Measurements from ENCODE around the gene APOC1.
"Not testable (repeated sequence)": the region's sequence is repeated elsewhere in the genome, so short reads cannot be mapped to it uniquely, and the experiment has no call there.

The APOC1 gene

GRCh38 chr19:44924243-44924725, 9.9 kb downstream of the APOC1 start:
- no peak overlapping the region for H3K4me3 ChIP-seq (ENCODE audit: low read length)
- TF ChIP-seq ZNF274 (IDR thresholded peaks at IDR 0.05; ENCODE audit: low read depth, low read length): no peak

- no peak for TF ChIP-seq ZNF274 (IDR thresholded peaks at IDR 0.05; ENCODE audit: low read depth, low read length)
- no peak overlapping the region for H3K4me3 ChIP-seq (ENCODE audit: low read length)
Measured at GRCh38 chr19:44925114-44925891, 10.9 kb downstream of the APOC1 start.

DNA sequence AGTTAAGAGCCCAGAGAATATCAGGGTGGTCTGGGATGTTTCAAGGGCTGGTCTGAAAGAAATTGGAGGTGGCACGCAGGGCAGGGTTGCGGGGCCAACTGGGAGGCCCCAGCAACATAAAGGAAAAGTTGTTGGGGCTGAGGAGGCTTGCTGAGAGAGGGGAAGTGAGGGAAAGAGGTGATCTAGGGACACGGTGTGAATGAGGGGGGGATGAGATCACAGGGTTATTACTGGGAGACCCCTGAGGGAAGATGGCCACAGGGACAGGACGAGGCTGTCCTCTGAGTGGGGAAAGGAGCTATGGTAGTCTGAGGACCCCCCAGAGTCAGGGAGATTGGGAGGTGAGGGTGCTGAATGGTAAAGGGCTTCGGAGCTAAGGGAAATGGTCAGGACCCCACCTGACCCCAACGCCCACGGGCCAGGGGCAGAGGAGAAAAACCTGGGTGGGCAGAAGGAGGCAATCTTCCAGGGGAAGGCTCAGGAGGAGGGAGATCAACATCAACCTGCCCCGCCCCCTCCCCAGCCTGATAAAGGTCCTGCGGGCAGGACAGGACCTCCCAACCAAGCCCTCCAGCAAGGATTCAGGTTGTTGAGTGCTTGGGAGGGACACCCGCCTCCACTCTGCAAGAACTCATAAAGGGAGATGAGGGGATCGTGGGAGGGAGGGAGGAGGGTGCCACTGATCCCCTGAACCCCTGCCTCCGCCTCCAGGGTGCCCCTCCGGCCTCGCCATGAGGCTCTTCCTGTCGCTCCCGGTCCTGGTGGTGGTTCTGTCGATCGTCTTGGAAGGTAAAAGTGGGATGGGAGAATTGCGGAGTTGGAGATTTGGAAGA, 12.1 kb downstream of the APOC1 start:
- H3K4me3 ChIP-seq (ENCODE audit: low read length): not testable (repeated sequence)

- TF ChIP-seq ZNF274 (IDR thresholded peaks at IDR 0.05; ENCODE audit: low read depth, low read length): no peak
Measured at GRCh38 chr19:44927746-44928145, 13.3 kb downstream of the APOC1 start.

DNA sequence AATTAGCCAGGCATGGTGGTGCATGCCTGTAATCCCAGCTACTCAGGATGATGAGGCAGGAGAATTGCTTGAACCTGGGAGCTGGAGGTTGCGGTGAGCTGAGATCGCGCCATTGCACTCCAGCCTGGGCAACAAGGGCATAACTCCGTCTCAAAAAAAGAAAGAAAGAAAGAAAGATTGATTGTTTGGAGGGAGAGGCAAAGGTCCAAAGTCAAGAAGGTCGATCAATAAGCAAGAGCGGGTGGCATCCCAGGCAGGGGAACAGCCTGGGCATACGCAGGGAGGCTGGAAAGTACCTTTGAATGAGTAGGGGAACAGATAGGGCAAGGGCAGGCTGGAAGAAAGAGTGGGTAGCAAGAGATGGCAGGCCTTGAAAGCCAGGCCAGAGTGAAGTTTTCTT, 15.7 kb downstream of the APOC1 start:
- no peak for TF ChIP-seq ZNF274 (IDR thresholded peaks at IDR 0.05; ENCODE audit: low read depth, low read length)
- H3K4me3 ChIP-seq (ENCODE audit: low read length): no peak overlapping the region

More at GRCh38 chr19:44927746-44928145, 13.3 kb downstream of the APOC1 start:
- no peak overlapping the region for H3K4me3 ChIP-seq (ENCODE audit: low read length)

DNA sequence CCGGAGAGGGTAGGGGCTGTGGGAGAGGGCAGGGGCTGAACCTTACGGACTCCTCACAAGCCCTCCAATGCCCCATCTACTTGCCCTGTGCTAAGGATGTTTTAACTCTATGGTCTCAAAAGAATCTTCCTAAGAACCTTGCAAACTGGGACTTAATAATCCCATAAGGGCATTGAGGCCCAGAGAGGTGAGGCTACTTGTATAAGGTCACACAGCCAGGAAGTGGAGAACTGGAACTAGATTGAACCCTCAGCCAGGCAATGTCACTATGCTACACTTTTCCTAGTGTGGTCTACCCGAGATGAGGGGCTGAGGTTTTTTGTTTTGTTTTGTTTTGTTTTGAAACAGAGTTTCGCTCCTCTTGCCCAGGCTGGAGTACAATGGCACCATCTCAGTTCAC, 17.1 kb downstream of the APOC1 start:
- no peak overlapping the region for H3K4me3 ChIP-seq (ENCODE audit: low read length)
- TF ChIP-seq ZNF274 (IDR thresholded peaks at IDR 0.05; ENCODE audit: low read depth, low read length): no peak

DNA sequence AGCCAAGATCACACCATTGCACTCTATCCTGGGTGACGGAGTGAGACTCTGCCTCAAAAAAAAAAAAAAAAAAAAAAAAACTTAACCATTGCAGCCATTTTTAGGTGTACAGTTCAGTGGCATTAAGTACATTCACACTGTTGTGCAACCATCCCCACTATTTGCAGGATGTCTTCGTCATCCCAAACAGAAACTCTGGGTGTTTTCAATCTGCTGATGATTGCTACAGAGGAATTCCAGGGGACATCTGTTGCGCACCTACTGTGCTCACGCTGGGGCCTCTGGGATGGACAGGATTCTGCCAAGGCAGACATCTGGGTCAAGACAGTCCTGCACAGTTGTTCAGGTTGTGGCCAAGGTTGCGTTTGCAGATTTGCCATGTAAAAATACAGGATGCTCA, 25.3 kb downstream of the APOC1 start:
- H3K4me3 ChIP-seq (ENCODE audit: low read length): no peak overlapping the region
- TF ChIP-seq ZNF274 (IDR thresholded peaks at IDR 0.05; ENCODE audit: low read depth, low read length): no peak

- H3K4me3 ChIP-seq (ENCODE audit: low read length): no peak within 1 kb of the TSS
- no peak for TF ChIP-seq ZNF274 (IDR thresholded peaks at IDR 0.05; ENCODE audit: low read depth, low read length)
Measured at GRCh38 chr19:44942067-44942571, 27.7 kb downstream of the APOC1 start, which contains the start of gene APOC4. Gene APOC4 (plus strand): TSS chr19:44942237. CDS start chr19:44942278, 41 bp downstream.

GRCh38 chr19:44943801-44944249, 29.4 kb downstream of the APOC1 start:
- TF ChIP-seq ZNF274 (IDR thresholded peaks at IDR 0.05; ENCODE audit: low read depth, low read length): no peak
- H3K4me3 ChIP-seq (ENCODE audit: low read length): no peak overlapping the region

DNA sequence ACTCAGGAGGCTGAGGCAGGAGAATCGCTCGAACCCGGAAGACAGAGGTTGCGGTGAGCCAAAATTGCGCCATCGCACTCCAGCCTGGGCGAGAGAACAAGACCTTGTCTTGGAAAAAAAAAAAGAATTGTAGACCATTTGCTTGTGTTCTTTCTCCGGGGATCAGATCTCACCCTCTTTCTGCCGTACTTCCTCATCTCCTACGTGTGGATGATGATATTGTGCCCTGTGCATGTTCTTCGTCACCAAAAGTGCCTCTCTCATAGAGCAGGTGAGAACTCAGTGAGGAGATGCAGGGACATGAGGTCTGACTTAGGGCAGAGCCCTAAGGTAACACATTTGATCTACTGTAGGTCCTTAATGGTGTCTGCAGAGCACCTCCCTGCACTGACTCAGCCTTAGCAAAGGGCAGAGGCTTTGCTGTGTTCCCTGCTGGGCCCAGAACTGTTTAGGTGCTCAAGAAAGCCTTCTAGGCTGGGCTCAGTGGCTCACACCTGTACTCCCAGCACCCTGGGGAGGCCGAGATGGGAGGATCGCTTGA, 32.7 kb downstream of the APOC1 start:
- H3K4me3 ChIP-seq (ENCODE audit: low read length): no peak overlapping the region
- no peak for TF ChIP-seq ZNF274 (IDR thresholded peaks at IDR 0.05; ENCODE audit: low read depth, low read length)

GRCh38 chr19:44948237-44948636, 33.8 kb downstream of the APOC1 start:
- TF ChIP-seq ZNF274 (IDR thresholded peaks at IDR 0.05; ENCODE audit: low read depth, low read length): no peak
- no peak overlapping the region for H3K4me3 ChIP-seq (ENCODE audit: low read length)

DNA sequence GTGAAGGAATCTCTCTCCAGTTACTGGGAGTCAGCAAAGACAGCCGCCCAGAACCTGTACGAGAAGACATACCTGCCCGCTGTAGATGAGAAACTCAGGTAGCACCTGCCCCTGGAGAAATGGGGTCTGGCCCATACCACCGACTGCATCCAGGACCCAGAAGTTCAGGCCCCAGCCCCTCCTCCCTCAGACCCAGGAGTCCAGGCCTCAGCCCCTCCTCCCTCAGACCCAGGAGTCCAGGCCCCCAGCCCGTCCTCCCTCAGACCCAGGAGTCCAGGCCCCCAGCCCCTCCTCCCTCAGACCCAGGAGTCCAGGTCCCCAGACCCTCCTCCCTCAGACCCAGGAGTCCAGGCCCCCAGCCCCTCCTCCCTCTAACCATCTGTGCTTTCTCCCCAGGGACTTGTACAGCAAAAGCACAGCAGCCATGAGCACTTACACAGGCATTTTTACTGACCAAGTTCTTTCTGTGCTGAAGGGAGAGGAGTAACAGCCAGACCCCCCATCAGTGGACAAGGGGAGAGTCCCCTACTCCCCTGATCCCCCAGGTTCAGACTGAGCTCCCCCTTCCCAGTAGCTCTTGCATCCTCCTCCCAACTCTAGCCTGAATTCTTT, 34.5 kb downstream of the APOC1 start:
- H3K4me3 ChIP-seq (ENCODE audit: low read length): no peak overlapping the region
- no peak for TF ChIP-seq ZNF274 (IDR thresholded peaks at IDR 0.05; ENCODE audit: low read depth, low read length)

GRCh38 chr19:44949550-44949949, 35.1 kb downstream of the APOC1 start:
- H3K4me3 ChIP-seq (ENCODE audit: low read length): no peak overlapping the region
- TF ChIP-seq ZNF274 (IDR thresholded peaks at IDR 0.05; ENCODE audit: low read depth, low read length): no peak
